HepG2 (cell line): ENCODE data around the gene ST6GALNAC2. TPM values are rescaled to one million over a fixed set of nuclear protein-coding genes. Genes with fewer than 3 reads are reported as not detected.

Experiments used
- ARID4A ChIP-seq: sonication (generic); formaldehyde crosslinking; IDR thresholded peaks from 2 replicates; pipeline ENCODE4 v1.5.0; 2020; ENCODE audit warnings: mild to moderate bottlenecking, missing genetic modification reagents, borderline replicate concordance
- CTCF ChIP-seq: sonication (generic); formaldehyde crosslinking; IDR thresholded peaks from 2 replicates; pipeline ENCODE4 v1.5.0; 2020; ENCODE audit warnings: mild to moderate bottlenecking, missing genetic modification reagents, moderate library complexity
- EP300 ChIP-seq, 3 experiments: sonication (generic) in 1 of 3; formaldehyde crosslinking in 1 of 3; IDR thresholded peaks; 2 replicates each; pipeline versions ENCODE4 v1.5.1 to v1.6.1; 2011 to 2020; ENCODE audit warnings: low read depth in 2 of 3, low read length in 2 of 3, borderline replicate concordance in 1 of 3, improper control_type of control experiment in 1 of 3, mild to moderate bottlenecking in 1 of 3, missing genetic modification reagents in 1 of 3, moderate library complexity in 1 of 3
- ETS1 ChIP-seq: sonication (generic); formaldehyde crosslinking; IDR thresholded peaks from 2 replicates; pipeline ENCODE4 v1.4.0; 2020; ENCODE audit warnings: missing genetic modification reagents
- FOXJ3 ChIP-seq: sonication (generic); formaldehyde crosslinking; IDR thresholded peaks from 2 replicates; pipeline ENCODE4 v1.4.0; 2020; ENCODE audit warnings: missing genetic modification reagents, mild to moderate bottlenecking, borderline replicate concordance
- MIXL1 ChIP-seq: IDR thresholded peaks from 2 replicates; pipeline ENCODE4 v1.6.1; 2016
- PHF21A ChIP-seq: sonication (generic); formaldehyde crosslinking; IDR thresholded peaks from 2 replicates; pipeline ENCODE4 v1.5.0; 2020; ENCODE audit warnings: mild to moderate bottlenecking, missing genetic modification reagents
- SOX5 ChIP-seq: IDR thresholded peaks from 2 replicates; pipeline ENCODE4 v1.6.1; 2016; ENCODE audit warnings: borderline replicate concordance
- TCF12 ChIP-seq, 2 experiments: fragments of 450-650 bp in 1 of 2; sonication (generic) in 1 of 2; formaldehyde crosslinking in 1 of 2; IDR thresholded peaks; 2 replicates each; pipeline versions ENCODE4 v1.6.1 to v1.8.0; 2017 to 2022; ENCODE audit warnings: antibody characterized with exemption in 1 of 2, mild to moderate bottlenecking in 1 of 2, missing genetic modification reagents in 1 of 2, moderate library complexity in 1 of 2
- TEAD3 ChIP-seq: optimal IDR thresholded peaks from 2 replicates; pipeline ENCODE3; 2016; ENCODE audit warnings: borderline replicate concordance
- ZFP41 ChIP-seq: sonication (generic); formaldehyde crosslinking; IDR thresholded peaks from 2 replicates; pipeline ENCODE4 v1.4.0; 2020; ENCODE audit warnings: mild to moderate bottlenecking, missing genetic modification reagents, borderline replicate concordance
- ZNF3 ChIP-seq: IDR thresholded peaks from 2 replicates; pipeline ENCODE4 v1.7.0; 2017; ENCODE audit warnings: inconsistent platforms
- ZNF513 ChIP-seq: sonication (generic); formaldehyde crosslinking; conservative IDR thresholded peaks from 2 replicates; pipeline ENCODE4 v1.5.0; 2020; ENCODE audit warnings: missing genetic modification reagents
- ZNF572 ChIP-seq: sonication (generic); formaldehyde crosslinking; IDR thresholded peaks from 2 replicates; pipeline ENCODE4 v1.5.1; 2020; ENCODE audit warnings: mild to moderate bottlenecking, missing genetic modification reagents
- ZNF607 ChIP-seq: sonication (generic); formaldehyde crosslinking; IDR thresholded peaks from 2 replicates; pipeline ENCODE4 v1.5.1; 2020; ENCODE audit warnings: missing genetic modification reagents, mild to moderate bottlenecking, borderline replicate concordance
- ZNF629 ChIP-seq: sonication (generic); formaldehyde crosslinking; conservative IDR thresholded peaks from 2 replicates; pipeline ENCODE4 v1.5.0; 2020; ENCODE audit warnings: missing genetic modification reagents
- ZNF780A ChIP-seq: sonication (generic); formaldehyde crosslinking; IDR thresholded peaks from 2 replicates; pipeline ENCODE4 v1.8.0; 2022; ENCODE audit warnings: mild to moderate bottlenecking, missing genetic modification reagents, moderate library complexity
- ZNF891 ChIP-seq: sonication (generic); formaldehyde crosslinking; IDR thresholded peaks from 2 replicates; pipeline ENCODE4 v1.5.0; 2020; ENCODE audit warnings: mild to moderate bottlenecking, missing genetic modification reagents
- ZSCAN21 ChIP-seq: sonication (generic); formaldehyde crosslinking; IDR thresholded peaks from 2 replicates; pipeline ENCODE4 v1.8.0; 2022; ENCODE audit warnings: mild to moderate bottlenecking, missing genetic modification reagents, moderate library complexity, borderline replicate concordance
- polyA plus RNA-seq, 8 experiments: library from polyadenylated mRNA; depleted of rRNA in 3 of 8; stranded (reverse) in 7 of 8; unstranded in 1 of 8; fragments of >200 nt; fragmentation: Illumina TruSeq in 4 of 8; extraction: Trizol in 4 of 8; gene quantifications; 2 replicates each; pipeline versions ENCODE4 v1.2.1 to v1.2.3, GENCODE V29; 2011 to 2016; ENCODE audit warnings: low read depth in 4 of 8, missing spikeins in 1 of 8, mixed read lengths in 1 of 8; ENCODE audit not compliant: insufficient read depth in 1 of 8
- total RNA-seq, 5 experiments: library from RNA; depleted of rRNA; stranded (reverse); fragments of >200 nt; fragmentation: Illumina TruSeq; extraction: Trizol; gene quantifications; 2 replicates each; pipeline ENCODE4 v1.2.3, GENCODE V29; 2016; ENCODE audit warnings: low read depth in 1 of 5

The ST6GALNAC2 gene
- total and polyA plus RNA-seq, 2 of the 13 experiments (the other 11 are each of a cell fraction or from before 2014, with no cell fraction given): 0.12 to 0.49 TPM

- TF ChIP-seq FOXJ3 (CRISPR knock-in tag) (no peak), ZNF607 (CRISPR knock-in tag) (peak; percentile 59; the same call in 1 of the 2 replicates), ZNF629 (no peak), ZNF3 (CRISPR knock-in tag) (no peak), MIXL1 (CRISPR knock-in tag) (no peak), TCF12 (IDR thresholded peaks at IDR 0.05) (no peak), TCF12 (CRISPR knock-in tag; IDR thresholded peaks at IDR 0.05) (no peak; the same call in 1 of the 2 replicates), ZNF513 (CRISPR knock-in tag) (no peak), ETS1 (CRISPR knock-in tag) (no peak), ZNF572 (no peak), ZNF891 (CRISPR knock-in tag) (peak; percentile 81; the same call in 1 of the 2 replicates), CTCF (CRISPR knock-in tag) (peak; percentile 52), TEAD3 (peak; percentile 53), ARID4A (CRISPR knock-in tag) (no peak), ZFP41 (no peak), ZSCAN21 (CRISPR knock-in tag) (peak; percentile 75; the same call in 1 of the 2 replicates), PHF21A (CRISPR knock-in tag) (no peak), EP300 (IDR thresholded peaks at IDR 0.05; ENCODE audit: low read depth in 2 of 2, low read length in 2 of 2) (no peak), EP300 (CRISPR knock-in tag; IDR thresholded peaks at IDR 0.05; ENCODE audit: borderline replicate concordance) (no peak), SOX5 (no peak), ZNF780A (no peak)
These were observed 58.1 kb downstream of the ST6GALNAC2 start (continued) for GRCh38 chr17:76527430-76528111.
